Activated naive CD8-positive, alpha-beta T cell treated with anti-CD3 and anti-CD28 coated beads, Interleukin-2, amount 10 ng/mL, durations not matched to agents 7 days and 5 days (primary cell): ENCODE results near the gene SPDYE3. TPM values are rescaled to one million over a fixed set of nuclear protein-coding genes. Genes with fewer than 3 reads are reported as not detected.
"Not testable (repeated sequence)": the region's sequence is repeated elsewhere in the genome, so short reads cannot be mapped to it uniquely, and the experiment has no call there.

Experiments used
- ATAC-seq: fragments of 150-1000 bp; cut with Tn5 transposase; one replicate; pipeline ENCODE4 v1.10.0; 2021; ENCODE audit warnings: low read depth, moderate library complexity
- POLR2A ChIA-PET: fragments of 350-600 bp; sonication (Branson Sonifier 250); formaldehyde crosslinking; loops from one replicate; lab custom pipeline; 2021; ENCODE audit warnings: antibody characterized with exemption; lab: Charles Lee
- DNase-seq: peaks from one replicate; pipeline ENCODE4 v3.0.0; 2021
- H3K27ac Mint-ChIP-seq: one replicate; pipeline ENCODE4 v1.8.0; 2022; ENCODE audit warnings: mild to moderate bottlenecking, mixed read lengths
- H3K27me3 Mint-ChIP-seq: one replicate; pipeline ENCODE4 v1.8.0; 2022; ENCODE audit warnings: mild to moderate bottlenecking, moderate library complexity, mixed read lengths
- H3K36me3 Mint-ChIP-seq: one replicate; pipeline ENCODE4 v1.8.0; 2021; ENCODE audit warnings: mild to moderate bottlenecking, mixed read lengths
- H3K4me1 Mint-ChIP-seq: one replicate; pipeline ENCODE4 v1.8.0; 2021; ENCODE audit warnings: mixed read lengths
- H3K4me3 Mint-ChIP-seq: one replicate; pipeline ENCODE4 v1.8.0; 2022; ENCODE audit warnings: mild to moderate bottlenecking, moderate library complexity, mixed read lengths
- H3K9me3 Mint-ChIP-seq: one replicate; pipeline ENCODE4 v1.8.0; 2021; ENCODE audit warnings: mixed read lengths
- total RNA-seq, 2 experiments: library from RNA; stranded (reverse); gene quantifications; one replicate each; pipeline ENCODE4 v1.2.3, GENCODE V29; 2021

Gene SPDYE3, protein sequence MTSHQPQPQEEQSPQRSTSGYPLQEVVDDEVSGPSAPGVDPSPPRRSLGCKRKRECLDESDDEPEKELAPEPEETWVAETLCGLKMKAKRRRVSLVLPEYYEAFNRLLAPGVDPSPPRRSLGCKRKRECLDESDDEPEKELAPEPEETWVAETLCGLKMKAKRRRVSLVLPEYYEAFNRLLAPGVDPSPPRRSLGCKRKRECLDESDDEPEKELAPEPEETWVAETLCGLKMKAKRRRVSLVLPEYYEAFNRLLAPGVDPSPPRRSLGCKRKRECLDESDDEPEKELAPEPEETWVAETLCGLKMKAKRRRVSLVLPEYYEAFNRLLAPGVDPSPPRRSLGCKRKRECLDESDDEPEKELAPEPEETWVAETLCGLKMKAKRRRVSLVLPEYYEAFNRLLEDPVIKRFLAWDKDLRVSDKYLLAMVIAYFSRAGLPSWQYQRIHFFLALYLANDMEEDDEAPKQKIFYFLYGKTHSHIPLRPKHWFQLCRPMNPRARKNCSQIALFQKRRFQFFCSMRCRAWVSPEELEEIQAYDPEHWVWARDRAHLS
- not detected for total RNA-seq

DNA sequence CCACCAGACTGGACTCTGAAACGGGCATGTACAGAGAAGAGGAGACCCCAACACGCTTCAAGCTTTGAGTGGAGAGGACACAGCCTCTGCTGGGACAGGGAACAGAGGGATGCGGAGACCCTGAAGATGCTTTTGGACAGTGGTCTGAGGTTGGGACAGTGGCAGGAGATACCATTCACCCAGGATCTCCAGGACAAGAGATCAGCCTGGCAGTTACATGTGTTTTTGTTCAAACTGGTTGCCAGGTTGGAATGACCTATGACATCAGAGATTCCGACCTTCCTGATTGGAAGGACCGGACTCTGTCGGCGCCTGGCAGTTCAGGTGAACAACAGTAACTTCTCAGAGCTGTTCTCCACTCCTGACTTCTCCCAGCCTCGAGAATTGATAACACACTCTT lies at the start of gene SPDYE3:
TSS of gene SPDYE3 (plus strand) at position 301 of the 400 bp plus-strand sequence. CDS start 184 bp downstream, outside the sequence.
- DNase-seq, H3K4me1 Mint-ChIP-seq, H3K27ac Mint-ChIP-seq, H3K4me3 Mint-ChIP-seq, H3K27me3 Mint-ChIP-seq, POLR2A ChIA-PET, ATAC-seq, H3K9me3 Mint-ChIP-seq, H3K36me3 Mint-ChIP-seq: not testable (repeated sequence)

DNA sequence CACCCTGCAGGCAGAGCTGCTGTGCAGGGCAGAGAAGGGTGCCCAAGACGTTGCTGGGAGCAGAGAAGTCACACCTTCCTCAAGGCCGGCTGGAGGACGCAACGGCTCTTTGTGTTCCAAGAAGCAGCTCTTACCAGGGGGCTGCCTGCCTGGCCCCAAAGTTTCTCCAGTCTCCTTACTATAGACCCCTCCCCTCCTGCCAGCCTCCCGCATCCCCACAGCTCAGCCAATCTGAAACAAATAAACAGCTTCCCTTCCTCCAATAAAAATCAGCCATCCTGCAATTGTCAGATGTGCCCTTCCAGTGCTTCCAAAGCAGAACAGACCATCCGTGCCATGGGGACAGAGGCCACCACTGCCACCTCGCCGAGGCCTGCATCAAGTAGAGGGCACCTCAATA lies 47.5 kb upstream of the SPDYE3 start:
- H3K4me1 Mint-ChIP-seq, POLR2A ChIA-PET, ATAC-seq, H3K27me3 Mint-ChIP-seq, H3K36me3 Mint-ChIP-seq, H3K27ac Mint-ChIP-seq, H3K4me3 Mint-ChIP-seq, H3K9me3 Mint-ChIP-seq, DNase-seq: not testable (repeated sequence)

DNA sequence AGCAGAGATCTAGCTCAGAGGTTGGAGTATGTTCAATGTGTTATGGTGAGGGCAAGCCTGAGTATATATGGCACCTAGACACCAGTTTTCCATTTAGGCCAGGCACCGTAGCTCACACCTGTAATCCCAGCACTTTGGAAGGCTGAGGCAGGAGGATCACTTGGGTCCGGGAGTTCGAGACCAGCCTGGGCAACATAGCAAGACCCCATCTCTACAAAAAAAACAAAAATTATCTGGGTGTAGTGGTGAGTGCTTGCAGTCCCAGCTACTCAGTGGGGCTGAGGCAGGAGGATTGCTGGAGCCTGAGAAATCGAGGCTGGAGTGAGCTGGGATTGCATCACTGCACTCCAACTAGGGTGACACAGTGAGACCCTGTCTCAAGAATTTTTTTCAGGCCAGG lies 44.6 kb upstream of the SPDYE3 start:
- H3K27ac Mint-ChIP-seq, DNase-seq, H3K4me3 Mint-ChIP-seq, H3K27me3 Mint-ChIP-seq, H3K9me3 Mint-ChIP-seq, ATAC-seq, H3K36me3 Mint-ChIP-seq, POLR2A ChIA-PET, H3K4me1 Mint-ChIP-seq: not testable (repeated sequence)

DNA sequence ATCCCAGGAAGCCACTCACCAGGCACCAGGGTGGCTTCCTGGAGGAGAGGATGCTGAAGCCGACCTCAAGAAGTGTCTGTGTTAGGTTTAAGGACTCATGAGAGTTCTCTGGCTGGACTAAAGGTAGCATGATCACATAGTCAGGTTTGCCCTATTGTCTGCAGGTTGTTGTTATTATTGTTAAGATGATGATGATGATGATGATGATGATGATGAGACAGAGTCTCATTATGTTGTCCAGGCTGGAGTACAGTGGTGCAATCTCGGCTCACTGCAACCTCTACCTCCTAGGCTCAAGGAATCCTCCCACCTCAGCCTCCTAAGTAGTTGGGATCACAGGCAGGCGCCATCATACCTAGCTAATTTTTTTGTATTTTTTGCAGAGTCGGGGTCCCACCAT lies 43.3 kb upstream of the SPDYE3 start:
- DNase-seq, H3K36me3 Mint-ChIP-seq, ATAC-seq, H3K27me3 Mint-ChIP-seq, POLR2A ChIA-PET, H3K4me3 Mint-ChIP-seq, H3K4me1 Mint-ChIP-seq, H3K9me3 Mint-ChIP-seq, H3K27ac Mint-ChIP-seq: not testable (repeated sequence)

DNA sequence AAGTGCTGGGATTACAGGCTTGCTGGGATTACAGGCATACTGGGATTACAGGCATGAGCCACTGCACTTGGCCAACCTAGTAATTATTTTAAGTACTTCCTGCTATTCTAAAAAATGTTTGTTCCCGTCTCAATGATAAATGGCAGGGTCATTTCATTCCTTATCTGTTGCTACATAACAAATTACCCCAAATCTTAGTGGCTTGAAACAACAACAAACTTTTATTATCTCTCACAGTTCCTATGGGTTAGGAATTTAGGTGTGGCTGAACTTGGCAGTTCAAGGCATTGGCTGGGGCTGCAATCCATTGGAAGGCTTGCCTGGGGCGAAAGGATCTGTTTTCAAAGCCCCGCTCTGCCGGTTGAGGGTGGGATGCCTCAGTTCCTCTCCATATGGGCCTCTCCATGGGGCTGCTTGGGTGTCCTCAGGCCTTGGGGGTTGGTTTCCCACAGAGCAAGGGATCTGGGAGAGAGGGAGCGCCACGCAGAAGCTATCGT lies 42.8 kb upstream of the SPDYE3 start:
- H3K36me3 Mint-ChIP-seq, ATAC-seq, H3K4me3 Mint-ChIP-seq, H3K27me3 Mint-ChIP-seq, DNase-seq, H3K9me3 Mint-ChIP-seq, H3K4me1 Mint-ChIP-seq: not testable (repeated sequence)
- POLR2A ChIA-PET: interaction anchor here (0.6 to 0.7 kb wide), 2 partner anchors 9 to 180 kb away, joined by 3 to 4 read pairs; no protein-coding TSS in a partner anchor
- peak overlapping the region; percentile 12 for H3K27ac Mint-ChIP-seq

GRCh38 chr7:100265851-100266250 lies 41.7 kb upstream of the SPDYE3 start:
- ATAC-seq, POLR2A ChIA-PET, H3K9me3 Mint-ChIP-seq, H3K4me1 Mint-ChIP-seq, H3K4me3 Mint-ChIP-seq, H3K27me3 Mint-ChIP-seq, DNase-seq: not testable (repeated sequence)
- H3K27ac Mint-ChIP-seq: peak overlapping the region; percentile 54
- peaks cover 11% of the 10 kb centered on the region for H3K36me3 Mint-ChIP-seq

DNA sequence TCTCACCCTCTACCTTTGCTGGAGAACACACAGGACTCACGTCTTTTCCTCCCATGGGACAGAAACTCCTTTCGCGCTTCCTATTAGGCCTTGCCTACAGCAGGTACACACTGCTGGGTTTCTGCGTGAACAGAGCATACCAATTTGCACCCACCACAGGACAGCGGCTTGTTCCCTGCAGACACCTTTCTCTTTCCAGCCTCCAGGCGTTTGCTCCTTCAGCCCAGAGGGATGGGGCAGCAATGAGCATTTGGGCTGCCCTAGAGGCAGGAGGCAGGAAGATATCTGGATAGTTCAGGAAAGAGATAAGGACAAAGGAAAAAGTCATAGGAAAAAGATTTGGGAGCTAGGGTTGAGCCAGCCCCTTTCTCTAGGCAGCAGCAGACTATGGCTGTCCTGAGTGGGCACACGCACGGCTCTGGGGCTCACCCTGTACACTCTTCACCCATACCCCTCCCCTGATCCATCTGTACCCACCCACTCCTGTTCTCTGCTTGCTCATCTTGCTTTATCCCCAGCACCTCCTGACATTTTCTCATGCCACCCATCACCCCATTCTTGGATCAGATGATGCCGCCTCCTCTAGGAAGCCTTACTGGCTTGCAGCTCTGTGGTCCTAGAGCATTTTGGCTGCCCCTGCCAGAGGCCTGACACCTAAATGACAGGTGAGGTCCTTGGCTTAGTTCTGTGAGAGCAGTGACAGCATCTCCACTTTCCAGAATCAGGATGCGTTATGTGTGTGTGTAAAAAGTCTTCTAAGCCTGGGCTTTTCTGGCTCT lies 40.7 kb upstream of the SPDYE3 start:
- Mint-ChIP-seq H3K4me3 (no peak overlapping the region), H3K9me3 (no peaks in the 10 kb centered on the region), H3K4me1 (peaks cover 11% of the 10 kb centered on the region), H3K36me3 (peaks cover 12% of the 10 kb centered on the region), H3K27me3 (no peaks in the 10 kb centered on the region), H3K27ac (no peak overlapping the region)
- no peak for DNase-seq
- no peak for ATAC-seq
- POLR2A ChIA-PET: no interaction called here

- no peak for DNase-seq
- no peak for ATAC-seq
- H3K27ac Mint-ChIP-seq: no peak overlapping the region
- peaks cover 8% of the 10 kb centered on the region for H3K36me3 Mint-ChIP-seq
- H3K27me3 Mint-ChIP-seq: no peaks in the 10 kb centered on the region
- H3K9me3 Mint-ChIP-seq: no peaks in the 10 kb centered on the region
- H3K4me1 Mint-ChIP-seq: peaks cover 12% of the 10 kb centered on the region
- POLR2A ChIA-PET: no interaction called here
- H3K4me3 Mint-ChIP-seq: no peak overlapping the region
Measured at GRCh38 chr7:100267648-100268047, 39.9 kb upstream of the SPDYE3 start.

DNA sequence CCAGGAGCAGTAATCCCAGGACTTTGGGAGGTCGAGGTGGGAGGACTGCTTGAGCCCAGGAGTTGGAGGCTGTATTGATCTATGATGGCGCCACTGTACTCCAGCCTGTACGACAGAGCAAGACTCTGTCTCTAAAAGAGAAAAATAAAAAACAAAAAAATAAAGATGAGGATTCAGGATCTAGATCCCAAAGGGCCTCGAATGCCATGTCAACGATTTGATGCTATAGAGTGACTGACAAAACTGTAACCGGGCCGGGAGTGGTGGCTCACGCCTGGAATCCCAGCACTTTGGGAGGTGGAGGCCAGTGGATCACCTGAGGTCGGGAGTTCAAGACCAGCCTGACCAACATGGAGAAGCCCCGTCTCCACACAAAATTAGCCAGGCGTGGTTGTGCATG lies 38.6 kb upstream of the SPDYE3 start:
- peaks cover 12% of the 10 kb centered on the region for H3K4me1 Mint-ChIP-seq
- H3K27me3 Mint-ChIP-seq, H3K9me3 Mint-ChIP-seq, DNase-seq, POLR2A ChIA-PET, H3K36me3 Mint-ChIP-seq, ATAC-seq, H3K27ac Mint-ChIP-seq, H3K4me3 Mint-ChIP-seq: not testable (repeated sequence)

DNA sequence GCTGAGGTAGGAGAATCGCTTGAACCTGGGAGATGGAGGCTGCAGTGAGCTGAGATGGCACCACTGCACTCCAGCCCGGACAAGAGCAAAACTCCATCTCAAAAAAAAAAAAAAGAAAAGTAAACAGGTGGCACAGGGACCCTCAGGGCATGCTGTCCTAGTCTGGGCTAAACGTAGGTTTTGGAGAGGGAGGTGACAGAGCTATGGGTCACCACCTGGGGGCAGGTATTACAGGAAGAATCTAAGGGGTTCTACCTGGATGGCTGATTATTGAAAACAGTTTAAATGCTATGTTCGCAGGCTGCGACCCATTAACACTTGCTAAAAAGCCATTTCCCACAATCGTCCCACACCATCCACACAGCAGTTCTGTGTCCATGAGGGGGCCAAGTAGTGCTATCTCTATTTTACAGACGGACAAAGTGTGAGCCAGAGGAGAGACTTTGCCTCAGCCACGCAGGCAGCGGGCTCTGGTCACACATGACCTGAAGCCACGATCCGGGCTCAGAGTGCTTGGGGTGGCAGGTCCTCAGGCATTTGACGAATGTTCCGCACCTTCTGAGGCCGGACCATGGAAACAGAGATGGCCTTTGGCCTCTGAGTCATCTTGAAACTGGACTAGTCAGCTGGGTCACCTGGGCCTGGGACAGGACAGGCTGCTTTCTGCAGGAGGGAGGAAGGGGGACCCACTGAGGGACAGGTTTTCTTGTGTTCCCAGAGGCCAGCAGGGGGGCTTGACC lies 38.0 kb upstream of the SPDYE3 start:
- DNase-seq, H3K27ac Mint-ChIP-seq, H3K36me3 Mint-ChIP-seq, POLR2A ChIA-PET, ATAC-seq, H3K27me3 Mint-ChIP-seq, H3K4me3 Mint-ChIP-seq, H3K9me3 Mint-ChIP-seq: not testable (repeated sequence)
- H3K4me1 Mint-ChIP-seq: peaks cover 12% of the 10 kb centered on the region

- ATAC-seq, H3K27me3 Mint-ChIP-seq, POLR2A ChIA-PET, H3K27ac Mint-ChIP-seq, H3K9me3 Mint-ChIP-seq, H3K36me3 Mint-ChIP-seq, DNase-seq: not testable (repeated sequence)
- peaks cover 14% of the 10 kb centered on the region for H3K4me1 Mint-ChIP-seq
- peak overlapping the region; percentile 77 for H3K4me3 Mint-ChIP-seq
Measured at GRCh38 chr7:100270046-100270918, 37.2 kb upstream of the SPDYE3 start.

GRCh38 chr7:100270941-100271593 lies 36.4 kb upstream of the SPDYE3 start:
- peak overlapping the region; percentile 77 for H3K4me3 Mint-ChIP-seq
- not testable (repeated sequence) for H3K36me3 Mint-ChIP-seq, DNase-seq, H3K9me3 Mint-ChIP-seq, H3K27me3 Mint-ChIP-seq, ATAC-seq
- peaks cover 12% of the 10 kb centered on the region for H3K4me1 Mint-ChIP-seq
- H3K27ac Mint-ChIP-seq: peak overlapping the region; percentile 56
- POLR2A ChIA-PET: interaction anchor here (1.6 kb wide), 1 partner anchor 64 kb away, joined by 9 read pairs; no protein-coding TSS in a partner anchor
